GM23338 (cell line): Measurements from ENCODE around the gene SH3TC1.
A peak's percentile ranks its signal among the peaks of the same experiment; 100 is the strongest.

Experiments
- CREB1 ChIP-seq: fragments of 250-450 bp; sonication (Bioruptor Pico); IDR thresholded peaks from 2 replicates; pipeline ENCODE4 v1.5.0; 2020; ENCODE audit warnings: low read depth, mild to moderate bottlenecking, moderate library complexity
- CTCF ChIP-seq, 2 experiments: fragments of 200-600 bp in 1 of 2; sonication (generic) in 1 of 2; conservative IDR thresholded peaks; 2 replicates each; pipeline versions ENCODE4 v1.5.1 to v1.6.1; 2016 to 2017; ENCODE audit warnings: antibody characterized with exemption in 2 of 2, low read depth in 2 of 2, mild to moderate bottlenecking in 2 of 2, moderate library complexity in 1 of 2
- EZH2 ChIP-seq: fragments of 200-600 bp; sonication (generic); IDR thresholded peaks from one replicate; pipeline ENCODE4 v1.8.0; 2017; ENCODE audit warnings: antibody characterized with exemption, mild to moderate bottlenecking, low read depth; ENCODE audit not compliant: unreplicated experiment
- POLR2AphosphoS5 ChIP-seq: IDR thresholded peaks from 2 replicates; pipeline ENCODE4 v1.6.1; 2016; ENCODE audit warnings: antibody characterized with exemption, low read depth
- REST ChIP-seq: IDR thresholded peaks from one replicate; pipeline ENCODE4 v1.6.1; 2018; ENCODE audit warnings: antibody characterized with exemption; ENCODE audit not compliant: unreplicated experiment
- ZNF462 ChIP-seq: fragments of 250-450 bp; sonication (Bioruptor Pico); IDR thresholded peaks from 2 replicates; pipeline ENCODE4 v1.5.0; 2020; ENCODE audit warnings: mild to moderate bottlenecking, moderate library complexity

GRCh38 chr4:8269535-8270417, 70.7 kb downstream of the SH3TC1 start, which contains the start of gene HTRA3:
- TF ChIP-seq CTCF (conservative IDR thresholded peaks at IDR 0.05; ENCODE audit: low read depth in 2 of 2), result no peak
- TF ChIP-seq REST, result no peak
- TF ChIP-seq EZH2, result no peak
- TF ChIP-seq POLR2AphosphoS5, result peak; percentile 47; the same call in 1 of the 2 replicates
- TF ChIP-seq CREB1 (CRISPR knock-in tag), result no peak
- TF ChIP-seq ZNF462 (CRISPR knock-in tag), result no peak
